Measurements from ENCODE around the gene CAST.
A peak's percentile ranks its signal among the peaks of the same experiment; 100 is the strongest.

The CAST gene

GRCh38 chr5:96725257-96725656 is 63.1 kb downstream of the CAST start:
- no peak for TF ChIP-seq CTCF (conservative IDR thresholded peaks at IDR 0.05; ENCODE audit: low read depth)
- H3K27ac ChIP-seq, result no peak overlapping the region
- CTCF ChIA-PET, result interaction anchor here (0.6 kb wide), 2 partner anchors 9 to 435 kb away, joined by 3 to 4 read pairs; no protein-coding TSS in a partner anchor
- POLR2A ChIA-PET (ENCODE audit: low non-redundant PET), result no interaction called here
- DNase-seq (ENCODE audit: low spot score), result no peak

- ChIA-PET CTCF (no interaction called here), POLR2A (ENCODE audit: low non-redundant PET) (no interaction called here)
- TF ChIP-seq CTCF (conservative IDR thresholded peaks at IDR 0.05; ENCODE audit: low read depth), result no peak
- no peak for DNase-seq (ENCODE audit: low spot score)
- no peak overlapping the region for H3K27ac ChIP-seq
Observed at GRCh38 chr5:96726802-96727201, 64.6 kb downstream of the CAST start.

GRCh38 chr5:96729156-96729555 is 67.0 kb downstream of the CAST start:
- TF ChIP-seq CTCF (conservative IDR thresholded peaks at IDR 0.05; ENCODE audit: low read depth), result peak; percentile 58
- ChIA-PET POLR2A (ENCODE audit: low non-redundant PET) (no interaction called here), CTCF (interaction anchor here (0.8 to 1.4 kb wide), 2 partner anchors 14 to 517 kb away, joined by 3 to 5 read pairs; no protein-coding TSS in a partner anchor)
- no peak overlapping the region for H3K27ac ChIP-seq
- no peak for DNase-seq (ENCODE audit: low spot score)

- DNase-seq (ENCODE audit: low spot score), result no peak
- ChIA-PET CTCF (no interaction called here), POLR2A (ENCODE audit: low non-redundant PET) (interaction anchor here (0.7 kb wide), 1 partner anchor 1029 kb away, joined by 9 read pairs; no protein-coding TSS in a partner anchor)
Observed at GRCh38 chr5:96730586-96730985, 68.4 kb downstream of the CAST start.

GRCh38 chr5:96733771-96734500 is 71.8 kb downstream of the CAST start:
- DNase-seq (ENCODE audit: low spot score), result peak; percentile 95
- POLR2A ChIA-PET (ENCODE audit: low non-redundant PET), result interaction anchor here (1.5 kb wide), 1 partner anchor 31 kb away, joined by 4 read pairs; no protein-coding TSS in a partner anchor
- CTCF ChIA-PET, result interaction anchor here (0.7 to 1.0 kb wide), 5 partner anchors 9 to 28 kb away, joined by 3 to 4 read pairs (median 3); no protein-coding TSS in a partner anchor
- no peak overlapping the region for H3K27ac ChIP-seq
- no peak for TF ChIP-seq CTCF (conservative IDR thresholded peaks at IDR 0.05; ENCODE audit: low read depth)

More at GRCh38 chr5:96730586-96730985, 68.4 kb downstream of the CAST start:
- TF ChIP-seq CTCF (conservative IDR thresholded peaks at IDR 0.05; ENCODE audit: low read depth), result no peak
- H3K27ac ChIP-seq, result no peak overlapping the region

- CTCF ChIA-PET, result interaction anchor here (0.8 kb wide), 1 partner anchor 10 kb away, joined by 4 read pairs; no protein-coding TSS in a partner anchor
- TF ChIP-seq CTCF (conservative IDR thresholded peaks at IDR 0.05; ENCODE audit: low read depth), result no peak
- no peak overlapping the region for H3K27ac ChIP-seq
- no peak for DNase-seq (ENCODE audit: low spot score)
- POLR2A ChIA-PET (ENCODE audit: low non-redundant PET), result no interaction called here
Observed at GRCh38 chr5:96734871-96735325, 72.7 kb downstream of the CAST start.

Measured in RWPE1 (cell line).